ENCODE data around the gene C11orf21. TPM values are rescaled to one million over a fixed set of nuclear protein-coding genes. Genes with fewer than 3 reads are reported as not detected.

The C11orf21 gene
- total and polyA plus RNA-seq, 2 of the 8 experiments (the other 6 are each of a cell fraction or from before 2014, with no cell fraction given) = not detected

DNA sequence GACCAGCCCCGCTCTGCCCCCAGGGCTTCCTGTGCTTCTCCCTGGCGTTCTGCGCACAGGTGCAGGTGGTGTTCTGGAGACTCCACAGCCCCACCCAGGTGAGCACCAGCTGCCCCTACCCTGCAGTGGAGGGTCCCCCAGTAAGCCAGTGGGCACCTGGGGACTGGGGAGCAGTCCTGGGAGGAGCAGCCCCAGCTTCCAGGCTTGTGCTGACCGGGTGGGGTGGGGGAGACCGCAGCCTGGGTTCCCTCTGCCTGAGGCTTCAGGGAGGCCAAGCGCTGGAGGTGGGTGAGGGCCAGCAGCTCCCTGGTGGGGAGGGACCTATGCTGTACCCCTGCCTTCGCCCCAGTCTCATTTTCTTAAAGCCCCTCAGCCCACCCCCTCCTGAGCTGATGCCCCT lies 7.0 kb upstream of the C11orf21 start (continued):
- no peak for TF ChIP-seq CHD7 (IDR thresholded peaks at IDR 0.05; ENCODE audit: insufficient replicate concordance, low read length)
- TF ChIP-seq SIX5 (IDR thresholded peaks at IDR 0.05; ENCODE audit: low read depth, low read length) = no peak
- no peak for TF ChIP-seq GABPA (IDR thresholded peaks at IDR 0.05; ENCODE audit: borderline replicate concordance, insufficient read depth, low read length)
- no peak for TF ChIP-seq RAD21 (IDR thresholded peaks at IDR 0.05 in 1 of 2, conservative IDR thresholded peaks at IDR 0.05 in 1 of 2; ENCODE audit: low read depth in 2 of 2, low read length in 2 of 2)
- no peak for TF ChIP-seq EGR1 (IDR thresholded peaks at IDR 0.05; ENCODE audit: borderline replicate concordance, low read depth, low read length)
- no peak for TF ChIP-seq CHD1 (IDR thresholded peaks at IDR 0.05; ENCODE audit: low read depth, low read length)
- no peak for TF ChIP-seq FOSL1 (IDR thresholded peaks at IDR 0.05; ENCODE audit: insufficient read depth, low read depth, low read length)
- no peak for TF ChIP-seq KDM1A (IDR thresholded peaks at IDR 0.05; ENCODE audit: borderline replicate concordance, low read length)
- TF ChIP-seq EP300 (IDR thresholded peaks at IDR 0.05; ENCODE audit: borderline replicate concordance in 1 of 2, low read depth in 2 of 2, low read length in 2 of 2) = no peak

Data from H1 (cell line).